UCSD-AML1 (cell line): ENCODE data around the gene ZNF319.

Experiments used
- DNase-seq: peaks from one replicate; lab custom pipeline; 2025; ENCODE audit not compliant: unreplicated experiment; lab: John Stamatoyannopoulos, UW

ZNF319 gene

DNA sequence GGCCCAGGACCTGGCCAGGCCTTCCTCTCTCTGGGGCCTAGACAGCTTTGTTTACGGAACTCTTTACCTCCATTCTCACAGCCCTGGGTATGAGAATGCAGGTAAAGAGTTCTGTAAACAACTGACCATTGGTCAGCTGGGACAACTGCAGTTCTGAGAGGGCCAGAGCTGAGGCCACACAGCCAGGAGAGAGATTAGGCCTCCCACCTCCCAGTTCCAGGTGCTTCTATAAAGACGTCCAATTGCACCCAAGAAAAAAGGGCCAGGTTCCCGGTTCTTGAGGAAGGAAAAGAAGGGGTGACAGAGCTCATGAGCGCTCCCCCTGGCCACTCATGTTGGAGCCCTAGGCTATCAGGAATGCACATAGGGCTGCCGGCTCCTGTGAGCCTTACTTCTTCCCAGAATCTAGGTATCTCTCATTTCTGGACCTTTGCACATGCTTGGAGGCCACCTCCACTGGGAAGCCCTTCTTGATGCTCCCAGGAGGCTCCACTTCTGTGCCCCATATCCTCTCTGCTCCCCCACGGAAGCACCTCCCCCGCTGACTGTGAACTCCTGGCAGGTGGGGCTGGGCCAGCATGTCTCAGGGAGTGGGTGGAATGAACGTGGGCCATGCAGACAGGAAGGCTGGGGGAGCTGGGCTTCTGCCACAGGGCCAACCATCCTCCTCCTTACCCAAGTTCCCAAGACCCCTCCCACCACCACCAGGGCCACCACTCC lies 42.6 kb downstream of the ZNF319 start:
- DNase-seq: no peak

DNA sequence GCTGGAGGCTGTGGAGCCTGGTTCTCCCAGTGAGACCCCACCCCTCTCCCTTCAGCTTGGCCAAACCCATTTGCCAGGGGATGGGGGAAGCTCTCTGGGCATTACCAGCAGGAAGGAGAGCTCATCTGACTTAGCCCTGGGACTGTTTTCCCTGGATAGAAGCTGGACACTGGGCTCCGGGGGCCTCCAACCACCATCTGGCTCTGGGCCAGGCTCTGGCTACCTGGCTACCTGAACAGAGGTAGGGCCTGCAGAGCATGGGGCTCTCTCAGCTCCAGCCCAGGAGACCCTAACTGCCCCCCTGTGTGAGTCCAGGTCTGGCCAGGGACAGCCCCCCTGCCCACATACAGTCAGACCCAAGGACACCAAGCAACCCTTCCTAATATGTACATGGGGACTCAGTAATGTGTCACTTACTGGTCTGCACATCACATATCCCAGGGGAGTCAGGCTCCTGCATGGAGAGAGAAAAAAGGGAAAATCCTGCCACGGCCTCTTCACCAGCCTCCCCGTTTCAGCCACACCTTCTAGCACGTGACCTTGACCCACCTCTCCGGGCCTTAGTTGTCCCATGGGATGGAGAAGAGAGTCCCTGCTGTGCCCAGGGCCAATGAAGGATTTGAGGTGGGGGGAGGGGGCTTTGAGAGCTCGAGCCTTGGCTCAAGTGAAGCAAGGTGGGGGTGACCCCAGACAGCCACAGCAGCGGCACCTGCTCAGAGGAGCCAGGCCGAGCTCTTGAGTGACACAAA lies 43.4 kb downstream of the ZNF319 start:
- DNase-seq: no peak

DNA sequence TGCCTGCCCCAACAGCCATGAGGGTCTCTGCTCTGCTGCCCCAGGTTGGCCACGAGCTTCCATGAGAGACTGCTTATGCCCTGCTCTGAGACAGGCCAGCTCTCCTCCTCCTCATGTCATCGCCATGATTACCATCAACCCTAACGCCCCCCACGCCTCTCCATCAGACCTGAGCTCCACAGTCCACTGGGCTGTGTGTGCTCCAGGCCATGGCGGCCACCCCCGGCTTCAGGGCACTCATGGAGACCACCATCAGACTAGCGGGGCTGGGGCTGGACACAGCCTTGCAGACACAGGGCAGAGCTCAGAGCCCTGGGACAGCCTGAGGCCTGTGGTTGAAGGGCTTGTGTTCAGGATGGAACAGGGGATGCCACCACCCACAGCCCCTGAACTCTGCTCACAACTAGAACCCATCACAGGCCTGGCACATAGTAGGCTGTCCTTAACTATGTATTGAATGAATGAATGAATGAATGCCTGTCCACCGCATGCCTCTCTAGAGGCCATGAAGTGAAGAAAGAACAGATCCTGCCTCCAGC lies 44.1 kb downstream of the ZNF319 start:
- DNase-seq: no peak

DNA sequence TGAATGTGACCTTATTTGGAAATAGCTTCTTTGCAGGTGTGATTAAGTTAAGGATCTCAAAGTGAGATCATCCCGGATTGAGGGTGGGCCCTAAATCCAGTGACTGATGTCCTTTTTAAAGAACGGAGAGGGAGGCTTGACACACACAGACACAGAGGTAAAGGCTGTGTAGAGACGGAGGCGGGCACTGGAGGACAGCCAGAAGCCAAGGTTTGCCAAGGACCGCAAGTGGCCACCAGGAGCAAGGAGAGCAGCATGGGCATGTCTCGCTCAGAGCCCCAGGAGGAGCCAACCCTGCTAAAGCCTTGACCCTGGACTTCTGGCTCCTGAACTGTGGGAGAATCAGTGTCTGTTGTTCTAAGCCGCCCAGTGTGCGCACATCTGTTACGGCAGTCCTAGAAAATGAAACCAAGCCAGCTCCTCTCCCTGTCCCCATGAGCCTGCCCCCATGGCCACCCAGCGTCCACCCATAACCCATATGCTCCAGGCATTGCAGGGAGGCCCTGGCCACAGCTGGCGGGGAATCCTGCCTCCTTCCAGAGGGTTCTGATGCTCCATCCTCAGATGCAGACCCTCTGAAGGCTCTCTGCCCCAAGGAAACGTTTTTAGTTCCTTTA lies 44.8 kb downstream of the ZNF319 start:
- no peak for DNase-seq

DNA sequence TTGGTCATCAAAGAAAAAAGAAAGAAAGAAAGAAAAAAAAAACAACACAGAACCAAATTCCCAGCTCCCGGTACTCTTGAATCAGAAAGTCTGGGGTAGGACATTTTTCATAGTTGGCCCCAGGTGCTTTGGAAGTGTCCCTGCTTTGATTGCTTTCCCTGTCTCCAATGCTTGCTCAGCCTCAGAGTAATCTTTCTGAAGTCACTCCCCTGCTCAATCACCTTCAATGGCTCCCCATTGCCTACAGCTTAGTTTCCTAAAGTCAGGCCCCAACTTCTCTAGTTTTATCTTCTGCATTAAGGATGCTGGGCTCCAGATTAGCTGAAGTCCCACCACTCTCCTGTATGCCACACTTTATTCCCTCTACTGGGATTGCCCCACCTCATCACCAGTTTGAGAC lies 46.6 kb downstream of the ZNF319 start:
- no peak for DNase-seq

DNA sequence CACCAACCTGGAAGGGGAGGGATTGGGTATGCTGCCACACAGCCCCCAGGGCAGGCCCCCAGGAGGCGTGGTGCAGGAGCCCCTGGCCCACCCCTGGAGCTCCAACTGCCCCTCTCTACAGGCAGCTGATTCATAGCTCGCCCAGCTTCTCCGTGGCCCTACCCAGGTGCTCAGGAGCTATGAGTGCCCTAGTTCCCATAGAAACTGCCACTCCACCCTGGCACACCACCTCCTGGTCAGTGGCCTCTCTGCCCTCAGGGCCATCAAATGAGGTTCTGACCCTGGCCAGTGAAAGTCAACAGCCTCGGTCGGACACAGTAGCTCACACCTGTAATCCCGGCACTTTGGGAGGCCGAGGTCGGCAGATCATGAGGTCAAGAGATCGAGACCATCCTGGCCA lies 47.6 kb downstream of the ZNF319 start:
- DNase-seq: no peak

DNA sequence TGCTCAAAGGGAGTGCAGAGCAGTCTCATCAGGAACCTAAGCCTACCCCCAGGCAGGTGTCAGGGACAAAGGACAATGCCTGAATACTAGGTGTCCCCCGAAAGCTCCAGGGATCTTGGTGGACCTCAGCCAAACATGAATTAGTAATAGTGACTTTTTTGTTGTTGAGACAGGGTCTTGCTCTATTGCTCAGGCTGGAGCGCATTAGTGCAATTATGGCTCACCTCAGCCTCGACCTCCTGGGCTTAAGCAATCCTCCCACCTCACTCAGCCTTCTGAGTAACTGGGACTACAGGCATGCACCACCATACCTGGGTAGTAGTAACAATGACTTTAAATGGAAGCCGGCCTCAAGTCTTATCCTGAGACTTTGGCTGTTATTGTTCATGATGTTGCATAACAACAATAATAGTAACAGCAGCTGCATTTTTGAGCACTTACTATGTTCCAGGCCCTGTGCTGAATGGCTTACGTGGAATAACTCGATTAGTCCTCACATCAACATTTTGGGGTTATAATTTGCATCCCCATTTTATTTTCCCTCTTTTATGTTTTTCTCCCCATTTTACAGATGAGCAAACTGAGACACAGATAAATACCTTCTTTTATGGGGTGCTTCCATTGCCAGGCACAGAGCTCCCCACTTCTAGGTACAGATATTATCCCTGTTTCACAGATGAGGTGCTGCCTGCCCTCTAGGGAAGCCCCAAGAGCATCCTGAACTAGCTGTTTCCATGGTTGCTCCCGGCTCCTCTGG lies 49.1 kb downstream of the ZNF319 start:
- DNase-seq: no peak

DNA sequence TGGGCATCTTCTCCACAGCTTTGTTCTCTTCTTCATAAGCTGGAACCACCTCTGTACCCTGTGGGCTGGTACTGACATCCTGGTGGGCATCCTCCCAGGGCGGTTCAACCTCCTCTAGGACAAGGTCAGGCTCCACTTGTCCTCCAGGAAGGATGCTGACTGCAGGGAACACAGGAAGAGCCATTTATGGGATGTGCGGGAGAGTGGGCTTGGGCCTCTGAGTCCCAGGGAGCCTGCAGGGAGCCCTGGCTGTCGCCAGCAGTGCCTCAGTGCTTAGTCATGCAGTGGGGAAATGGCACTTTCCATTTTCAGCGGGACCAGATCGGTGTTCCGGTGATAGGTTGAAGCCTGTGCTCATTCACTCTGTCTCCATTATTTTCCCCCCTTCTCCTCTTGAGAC lies 50.1 kb downstream of the ZNF319 start:
- no peak for DNase-seq

DNA sequence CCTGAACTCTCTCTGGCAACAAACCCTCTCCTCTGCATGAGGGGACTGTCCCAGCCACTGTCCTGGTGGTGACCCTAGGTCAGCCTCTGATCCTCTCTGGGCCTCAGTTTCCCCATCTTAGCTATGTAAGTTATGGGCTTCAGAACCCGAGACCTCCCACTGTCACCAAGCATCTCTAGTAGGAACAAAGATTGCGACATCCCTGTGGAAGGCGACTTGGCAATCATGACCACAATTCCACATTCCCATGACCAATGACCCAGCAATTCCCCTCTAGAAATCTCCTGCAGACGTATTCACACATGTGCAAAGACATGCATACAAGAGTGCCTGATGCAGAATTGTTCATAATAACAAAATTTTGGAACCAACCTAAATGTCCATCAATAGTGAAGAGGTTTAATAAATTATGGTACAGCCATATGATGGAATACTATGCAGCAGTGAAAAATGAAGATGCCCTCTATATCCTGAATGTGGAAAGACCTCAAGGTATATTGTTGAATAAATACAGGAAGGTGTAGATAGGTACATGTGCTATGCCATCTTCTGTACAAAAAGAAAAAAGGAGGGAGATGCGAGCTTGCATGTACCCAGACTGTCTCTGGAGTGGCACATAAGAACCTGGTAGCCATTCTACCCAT lies 50.8 kb downstream of the ZNF319 start:
- no peak for DNase-seq

DNA sequence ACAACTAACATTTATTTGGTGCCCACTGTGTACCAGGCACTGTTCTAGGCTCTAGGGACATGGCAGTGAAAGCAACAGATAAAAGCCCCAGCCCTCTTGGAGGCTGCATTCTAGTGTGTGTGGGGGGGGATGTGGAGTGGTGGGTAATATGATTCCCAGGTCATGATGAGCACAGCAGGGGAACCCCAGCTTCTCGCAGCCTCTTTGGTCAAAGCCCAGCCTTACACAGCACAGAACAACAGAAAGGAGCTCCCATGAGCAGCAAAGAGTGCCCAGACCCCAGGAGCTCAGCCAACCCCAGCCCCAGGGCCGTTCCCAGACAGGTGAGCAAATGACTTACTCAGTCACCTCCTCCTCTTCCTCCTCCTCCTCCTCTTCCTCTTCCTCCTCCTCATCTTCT lies 51.5 kb downstream of the ZNF319 start:
- no peak for DNase-seq

DNA sequence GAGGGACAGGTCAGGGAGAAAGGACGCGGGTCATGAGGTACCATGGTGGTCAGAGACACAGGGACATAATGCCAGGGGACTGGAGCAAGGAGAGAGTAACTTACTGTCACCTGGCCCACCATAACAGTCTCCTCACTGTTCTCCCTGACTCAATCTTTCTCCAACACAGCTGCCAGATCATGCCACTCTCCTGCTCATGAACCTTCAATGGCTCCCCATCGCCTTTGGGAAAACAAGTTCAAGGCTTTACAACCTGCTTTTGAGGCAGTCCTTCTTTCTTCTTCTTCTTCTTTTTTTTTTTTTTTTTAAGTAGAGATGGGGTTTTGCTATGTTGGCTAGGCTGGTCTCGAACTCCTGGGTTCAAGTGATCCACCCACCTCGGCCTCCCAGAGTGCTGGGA lies 52.4 kb downstream of the ZNF319 start:
- DNase-seq: no peak

DNA sequence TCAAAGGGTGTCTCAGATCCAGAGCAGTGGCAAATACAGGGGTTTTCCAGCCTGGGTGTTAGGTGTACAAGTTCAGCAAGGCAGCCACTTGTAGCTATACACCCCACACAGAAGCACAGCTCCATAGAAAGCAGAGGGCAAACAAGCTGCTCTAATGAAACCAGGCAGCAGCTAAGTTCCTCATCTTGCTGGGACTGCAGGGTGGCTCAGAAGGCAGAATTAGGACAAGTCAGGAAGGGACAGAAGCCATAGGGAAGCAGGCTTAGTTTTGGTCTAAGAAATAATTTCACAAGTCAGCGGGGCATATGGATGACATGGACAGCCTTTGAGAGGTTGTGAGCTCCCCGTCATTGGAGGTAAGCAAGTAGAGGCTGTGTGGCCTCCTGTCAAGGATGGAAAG lies 53.2 kb downstream of the ZNF319 start:
- no peak for DNase-seq

DNA sequence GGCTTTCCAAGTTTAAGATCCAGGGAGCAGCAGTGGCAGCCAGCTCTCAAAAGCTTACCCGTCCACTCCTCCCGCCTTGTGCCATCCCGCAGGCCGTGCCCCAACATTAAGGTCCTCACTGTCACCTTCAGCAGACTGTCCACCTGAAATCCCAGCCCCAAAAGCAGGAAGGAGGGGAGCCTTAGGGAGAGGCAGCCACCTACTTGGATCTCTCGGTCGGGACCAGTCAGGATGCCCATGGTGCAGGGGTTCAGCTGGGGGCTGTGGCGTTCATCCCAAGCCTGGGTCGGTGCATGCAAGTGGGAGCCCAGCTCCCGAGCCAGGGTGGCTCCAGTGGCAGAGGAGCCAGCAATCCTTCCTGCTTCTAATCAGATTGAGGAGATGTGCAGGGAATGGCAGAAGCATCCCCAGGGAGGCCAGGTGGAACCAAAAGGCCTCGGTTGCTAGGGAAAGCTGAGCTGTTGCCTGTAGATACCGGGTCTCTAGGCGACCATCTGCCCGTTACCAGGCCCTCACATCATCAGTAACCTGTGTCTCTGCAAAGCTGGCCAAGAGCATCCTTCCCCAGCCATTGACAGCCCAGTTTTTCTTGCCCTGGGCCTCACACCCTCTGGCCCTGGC lies 54.2 kb downstream of the ZNF319 start:
- DNase-seq: no peak

DNA sequence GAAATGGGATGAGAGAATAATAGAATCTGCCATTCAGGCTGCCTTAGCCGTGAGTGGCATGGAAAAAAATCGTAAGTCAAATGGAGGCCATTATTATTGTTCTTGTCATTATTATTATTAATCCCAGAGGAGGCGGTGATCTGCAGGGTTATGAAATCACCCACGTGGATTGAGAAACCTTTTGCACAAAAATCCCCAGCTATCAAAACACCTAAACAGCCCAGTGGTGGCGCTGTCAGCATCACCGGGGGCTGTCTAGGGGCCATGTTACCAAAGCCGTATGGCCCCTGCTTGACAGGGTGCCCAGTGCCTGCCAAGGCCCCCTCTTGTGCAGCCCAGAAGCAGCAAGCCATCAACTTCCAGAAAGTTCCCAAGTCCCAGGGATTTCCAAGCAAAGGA lies 54.7 kb downstream of the ZNF319 start:
- no peak for DNase-seq

DNA sequence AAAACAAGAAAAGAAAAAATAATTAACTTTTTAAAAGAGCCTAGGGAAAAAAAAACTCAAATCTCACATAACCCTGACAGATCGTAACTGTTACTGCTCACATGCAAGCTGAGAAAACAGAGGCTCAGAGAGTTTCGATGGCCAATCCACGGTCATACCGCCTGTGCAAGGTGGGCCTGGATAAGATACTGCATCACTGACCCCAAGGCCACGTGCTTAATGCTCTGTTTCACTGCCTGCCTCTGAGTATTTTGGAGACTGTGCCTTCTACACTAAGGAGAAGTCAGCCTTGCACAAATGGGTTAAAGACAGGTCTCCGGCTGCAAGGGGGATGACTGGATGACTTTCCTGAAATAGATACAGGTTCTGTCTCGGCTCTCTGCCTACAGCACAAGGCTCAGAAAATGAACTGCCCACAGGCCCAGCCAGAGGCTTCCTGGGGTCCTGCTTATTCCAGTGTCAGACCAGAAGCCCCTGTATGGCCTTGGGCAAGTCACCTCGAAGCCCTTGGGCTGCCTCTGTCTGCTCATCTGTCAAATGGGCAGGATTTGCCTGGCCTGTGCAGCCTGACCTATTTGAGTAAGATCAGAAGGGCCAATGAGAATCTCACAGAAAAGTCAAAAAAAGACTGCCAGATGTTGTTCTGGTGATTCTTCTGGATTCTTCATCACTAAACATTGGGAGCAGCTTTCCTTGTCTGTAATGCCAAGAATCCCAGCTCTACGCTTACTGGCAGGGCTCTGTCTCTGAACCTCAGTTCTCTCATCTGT lies 55.3 kb downstream of the ZNF319 start:
- no peak for DNase-seq
